Measurements from ENCODE around the gene MASP2.

MASP2 gene

DNA sequence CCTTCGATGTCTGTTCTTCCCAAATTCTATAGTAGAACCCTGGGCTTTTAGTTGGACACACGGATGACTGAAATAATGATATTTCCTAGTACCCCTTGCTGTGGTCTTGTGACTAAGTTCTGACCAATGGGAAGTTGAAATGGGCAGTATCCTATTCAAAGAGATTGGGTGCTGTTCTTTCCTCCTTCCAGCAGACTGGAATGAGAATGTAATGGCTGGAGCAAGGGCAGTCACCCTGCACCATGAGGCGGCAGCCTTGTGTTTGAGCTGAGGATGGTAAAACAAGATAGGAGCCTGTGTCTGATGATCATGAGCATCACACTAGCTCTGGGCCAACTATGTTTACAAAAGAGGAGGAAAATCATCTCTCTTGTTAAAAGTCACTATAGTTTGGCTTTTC is 17.9 kb upstream of the MASP2 start:
- TF ChIP-seq SIN3A (IDR thresholded peaks at IDR 0.05; ENCODE audit: borderline replicate concordance, insufficient read depth, low read length) (no peak), POLR2AphosphoS5 (IDR thresholded peaks at IDR 0.05; ENCODE audit: low read depth, low read length) (no peak), FOXP2 (optimal IDR thresholded peaks at IDR 0.05; ENCODE audit: borderline replicate concordance, extremely low read depth, extremely low read length, insufficient read depth) (no peak), TAF1 (IDR thresholded peaks at IDR 0.05; ENCODE audit: borderline replicate concordance, insufficient read depth, low read length) (no peak)
- TF ChIP-seq, protein P1, sequence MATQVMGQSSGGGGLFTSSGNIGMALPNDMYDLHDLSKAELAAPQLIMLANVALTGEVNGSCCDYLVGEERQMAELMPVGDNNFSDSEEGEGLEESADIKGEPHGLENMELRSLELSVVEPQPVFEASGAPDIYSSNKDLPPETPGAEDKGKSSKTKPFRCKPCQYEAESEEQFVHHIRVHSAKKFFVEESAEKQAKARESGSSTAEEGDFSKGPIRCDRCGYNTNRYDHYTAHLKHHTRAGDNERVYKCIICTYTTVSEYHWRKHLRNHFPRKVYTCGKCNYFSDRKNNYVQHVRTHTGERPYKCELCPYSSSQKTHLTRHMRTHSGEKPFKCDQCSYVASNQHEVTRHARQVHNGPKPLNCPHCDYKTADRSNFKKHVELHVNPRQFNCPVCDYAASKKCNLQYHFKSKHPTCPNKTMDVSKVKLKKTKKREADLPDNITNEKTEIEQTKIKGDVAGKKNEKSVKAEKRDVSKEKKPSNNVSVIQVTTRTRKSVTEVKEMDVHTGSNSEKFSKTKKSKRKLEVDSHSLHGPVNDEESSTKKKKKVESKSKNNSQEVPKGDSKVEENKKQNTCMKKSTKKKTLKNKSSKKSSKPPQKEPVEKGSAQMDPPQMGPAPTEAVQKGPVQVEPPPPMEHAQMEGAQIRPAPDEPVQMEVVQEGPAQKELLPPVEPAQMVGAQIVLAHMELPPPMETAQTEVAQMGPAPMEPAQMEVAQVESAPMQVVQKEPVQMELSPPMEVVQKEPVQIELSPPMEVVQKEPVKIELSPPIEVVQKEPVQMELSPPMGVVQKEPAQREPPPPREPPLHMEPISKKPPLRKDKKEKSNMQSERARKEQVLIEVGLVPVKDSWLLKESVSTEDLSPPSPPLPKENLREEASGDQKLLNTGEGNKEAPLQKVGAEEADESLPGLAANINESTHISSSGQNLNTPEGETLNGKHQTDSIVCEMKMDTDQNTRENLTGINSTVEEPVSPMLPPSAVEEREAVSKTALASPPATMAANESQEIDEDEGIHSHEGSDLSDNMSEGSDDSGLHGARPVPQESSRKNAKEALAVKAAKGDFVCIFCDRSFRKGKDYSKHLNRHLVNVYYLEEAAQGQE (IDR thresholded peaks at IDR 0.05; ENCODE audit: insufficient read depth in 1 of 2, low read depth in 2 of 2, low read length in 2 of 2): no peak

DNA sequence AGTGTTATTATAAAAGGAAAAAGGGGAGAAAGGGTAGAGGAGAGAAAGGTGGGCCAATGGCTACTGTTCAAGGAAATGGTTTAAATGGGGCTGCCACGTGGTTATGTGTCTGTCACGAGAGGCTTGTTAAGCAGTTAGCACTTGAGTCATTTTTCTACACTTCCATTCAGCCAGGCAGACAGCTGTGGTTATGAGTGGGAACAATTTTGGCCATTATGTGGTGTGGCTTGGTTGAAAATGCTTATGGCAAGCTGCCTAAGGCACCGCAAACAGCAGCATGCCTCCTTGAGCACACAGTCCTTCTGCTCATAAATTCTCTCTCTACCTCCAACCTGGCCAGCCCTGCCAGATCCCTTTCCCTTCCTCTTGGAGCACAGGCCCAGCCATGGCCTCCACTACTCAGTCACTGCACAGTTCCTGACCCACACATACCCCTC is 15.9 kb upstream of the MASP2 start:
- TF ChIP-seq, protein P1 (IDR thresholded peaks at IDR 0.05; ENCODE audit: insufficient read depth in 1 of 2, low read depth in 2 of 2, low read length in 2 of 2): no peak
- TF ChIP-seq FOXP2 (optimal IDR thresholded peaks at IDR 0.05; ENCODE audit: borderline replicate concordance, extremely low read depth, extremely low read length, insufficient read depth) (no peak), TAF1 (IDR thresholded peaks at IDR 0.05; ENCODE audit: borderline replicate concordance, insufficient read depth, low read length) (no peak), SIN3A (IDR thresholded peaks at IDR 0.05; ENCODE audit: borderline replicate concordance, insufficient read depth, low read length) (no peak), POLR2AphosphoS5 (IDR thresholded peaks at IDR 0.05; ENCODE audit: low read depth, low read length) (no peak)

DNA sequence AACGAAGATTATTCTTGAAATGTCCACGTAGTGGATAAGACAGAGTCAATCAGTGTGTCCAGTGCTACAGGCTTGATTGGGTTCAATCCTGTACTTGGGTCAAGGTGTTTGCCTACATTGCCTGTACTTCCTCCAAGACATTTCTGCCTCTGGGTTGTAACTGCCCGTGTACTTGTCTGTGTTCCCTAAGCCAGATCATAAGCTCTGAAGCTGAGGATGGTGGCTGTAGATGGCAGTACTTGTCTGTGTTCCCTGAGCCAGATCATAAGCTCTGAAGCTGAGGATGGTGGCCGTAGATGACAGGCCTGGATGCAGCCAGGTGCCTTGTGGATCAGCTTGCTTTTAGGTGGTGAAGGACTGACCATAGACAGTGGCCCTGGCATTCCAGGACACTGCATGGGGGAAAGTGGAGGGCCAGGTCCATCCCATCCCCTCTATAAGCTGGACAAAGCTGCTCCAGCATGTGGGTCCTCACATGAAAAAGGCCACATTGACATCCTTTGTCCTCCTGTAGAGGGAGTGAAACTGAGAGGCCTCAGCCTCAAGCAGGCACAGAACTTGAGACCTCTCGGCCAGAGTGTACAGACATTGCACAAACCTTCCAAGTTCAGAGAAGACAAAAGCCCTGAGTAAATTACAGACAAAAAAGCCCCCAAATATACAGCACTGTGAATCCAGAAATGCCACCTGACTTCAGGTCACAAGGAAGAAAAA is 14.8 kb upstream of the MASP2 start:
- TF ChIP-seq, protein P1 (IDR thresholded peaks at IDR 0.05; ENCODE audit: insufficient read depth in 1 of 2, low read depth in 2 of 2, low read length in 2 of 2): no peak
- no peak for TF ChIP-seq TAF1 (IDR thresholded peaks at IDR 0.05; ENCODE audit: borderline replicate concordance, insufficient read depth, low read length)
- no peak for TF ChIP-seq SIN3A (IDR thresholded peaks at IDR 0.05; ENCODE audit: borderline replicate concordance, insufficient read depth, low read length)
- no peak for TF ChIP-seq POLR2AphosphoS5 (IDR thresholded peaks at IDR 0.05; ENCODE audit: low read depth, low read length)
- no peak for TF ChIP-seq FOXP2 (optimal IDR thresholded peaks at IDR 0.05; ENCODE audit: borderline replicate concordance, extremely low read depth, extremely low read length, insufficient read depth)

DNA sequence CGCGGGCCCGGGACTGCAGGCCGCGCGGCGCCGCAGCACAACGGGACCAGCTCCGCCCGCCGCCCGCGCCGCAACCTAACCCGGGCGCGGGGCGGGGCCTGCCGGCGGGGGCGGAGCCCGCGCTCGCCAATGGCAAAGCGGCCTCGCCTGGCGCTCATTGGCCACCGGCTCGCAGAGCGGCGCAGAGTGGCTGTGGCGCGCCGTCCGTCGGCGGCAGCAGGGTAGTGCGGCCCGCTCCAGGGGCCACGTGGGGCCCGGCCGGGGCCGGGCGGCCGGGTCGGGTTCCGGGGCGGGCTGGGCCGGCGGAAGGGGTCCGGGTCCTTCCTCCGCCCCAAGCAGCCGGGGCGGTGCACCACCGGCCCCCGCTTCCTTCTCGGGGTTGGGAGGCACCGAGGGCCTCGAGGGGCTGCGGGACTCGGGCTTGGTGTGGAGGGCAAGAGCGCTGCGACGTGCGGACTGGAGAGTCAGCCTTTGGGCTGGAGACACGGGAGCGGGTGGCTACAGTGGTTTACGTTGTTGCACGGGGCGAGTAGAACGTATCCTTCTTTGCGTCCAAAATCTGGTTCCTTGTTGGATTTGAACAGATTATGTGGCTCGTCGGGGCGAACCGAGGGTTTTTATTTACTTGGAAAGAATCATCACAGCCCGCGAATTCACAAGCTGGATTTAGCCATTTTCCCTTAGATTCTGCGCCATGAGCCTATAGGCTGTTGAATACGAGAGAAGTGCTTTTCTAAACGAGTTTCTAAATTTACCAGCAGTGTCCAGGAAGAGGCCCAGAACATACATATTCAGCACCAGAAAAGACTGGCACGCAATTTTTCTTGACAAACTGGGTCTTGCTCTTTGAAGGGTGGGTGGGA is 13.2 kb upstream of the MASP2 start, which contains the start of gene SRM:
TSS of gene SRM (minus strand) at position 51 of the 863 bp plus-strand sequence. CDS start 75 bp downstream, outside the sequence.
- TF ChIP-seq, protein P1 (IDR thresholded peaks at IDR 0.05; ENCODE audit: insufficient read depth in 1 of 2, low read depth in 2 of 2, low read length in 2 of 2): peak in 1 of 2 experiments; percentile 44; a peak in 1 of 4 replicates
- TF ChIP-seq TAF1 (IDR thresholded peaks at IDR 0.05; ENCODE audit: borderline replicate concordance, insufficient read depth, low read length) (0 out of 2 replicates have a peak, but pooled peaks have one; percentile 27), POLR2AphosphoS5 (IDR thresholded peaks at IDR 0.05; ENCODE audit: low read depth, low read length) (peak; percentile 77), SIN3A (IDR thresholded peaks at IDR 0.05; ENCODE audit: borderline replicate concordance, insufficient read depth, low read length) (no peak), FOXP2 (optimal IDR thresholded peaks at IDR 0.05; ENCODE audit: borderline replicate concordance, extremely low read depth, extremely low read length, insufficient read depth) (peak; percentile 11)
